MM.1S (cell line): ENCODE results near the gene RIPOR3.

Experiments
- DNase-seq: peaks from one replicate; pipeline ENCODE4 v3.0.0-alpha.2; 2015
- H2AFZ ChIP-seq: fragments of 300-600 bp; sonication (generic); 2 replicates; pipeline ENCODE4 v1.6.0; 2016; ENCODE audit warnings: antibody characterized with exemption, low read length
- H3F3A ChIP-seq: fragments of 300-600 bp; sonication (generic); 2 replicates; pipeline ENCODE4 v1.6.1; 2016; ENCODE audit warnings: mild to moderate bottlenecking, antibody characterized with exemption, low read length, moderate library complexity, mixed read lengths; ENCODE audit not compliant: insufficient read depth
- H3K27ac ChIP-seq: fragments of 300-600 bp; sonication (generic); 2 replicates; pipeline ENCODE4 v1.5.1; 2016; ENCODE audit warnings: mild to moderate bottlenecking, low read length
- H3K27me3 ChIP-seq: fragments of 300-600 bp; sonication (generic); replicated peaks from 2 replicates; pipeline ENCODE4 v1.6.0; 2016; ENCODE audit warnings: low read length; ENCODE audit not compliant: insufficient read depth
- H3K36me3 ChIP-seq: fragments of 300-600 bp; sonication (generic); replicated peaks from 2 replicates; pipeline ENCODE4 v1.6.1; 2016; ENCODE audit warnings: mild to moderate bottlenecking, low read length, mixed read lengths; ENCODE audit not compliant: insufficient read depth
- H3K4me1 ChIP-seq: fragments of 300-600 bp; sonication (generic); 2 replicates; pipeline ENCODE4 v1.6.1; 2016; ENCODE audit warnings: low read length, mixed read lengths
- H3K4me2 ChIP-seq: fragments of 300-600 bp; sonication (generic); 2 replicates; pipeline ENCODE4 v1.6.0; 2016; ENCODE audit warnings: low read depth, low read length
- H3K4me3 ChIP-seq: fragments of 300-600 bp; sonication (generic); 2 replicates; pipeline ENCODE4 v1.5.1; 2016; ENCODE audit warnings: low read length, mixed read lengths
- H3K79me2 ChIP-seq: fragments of 300-600 bp; sonication (generic); 2 replicates; pipeline ENCODE4 v1.6.1; 2016; ENCODE audit warnings: mixed run types, low read length, mixed read lengths
- H3K9ac ChIP-seq: fragments of 300-600 bp; sonication (generic); 2 replicates; pipeline ENCODE4 v1.6.1; 2016; ENCODE audit warnings: low read length, mixed read lengths
- H3K9me2 ChIP-seq: fragments of 300-600 bp; sonication (generic); replicated peaks from 2 replicates; pipeline ENCODE4 v1.6.1; 2016; ENCODE audit warnings: mild to moderate bottlenecking, low read length, mixed read lengths; ENCODE audit not compliant: insufficient read depth
- H3K9me3 ChIP-seq: fragments of 300-600 bp; sonication (generic); replicated peaks from 2 replicates; pipeline ENCODE4 v1.6.1; 2016; ENCODE audit warnings: mild to moderate bottlenecking, low read length, mixed read lengths; ENCODE audit not compliant: insufficient read depth
- H4K20me1 ChIP-seq: fragments of 300-600 bp; sonication (generic); 2 replicates; pipeline ENCODE4 v1.6.1; 2016; ENCODE audit warnings: mild to moderate bottlenecking, low read length, moderate library complexity, mixed read lengths; ENCODE audit not compliant: insufficient read depth
- EZH2 ChIP-seq: fragments of 300-600 bp; sonication (generic); optimal IDR thresholded peaks from 2 replicates; pipeline ENCODE3; 2017; ENCODE audit warnings: low read depth, mild to moderate bottlenecking, antibody characterized with exemption, low read length, mixed read lengths
- EZH2phosphoT487 ChIP-seq: fragments of 300-600 bp; sonication (generic); IDR thresholded peaks from 2 replicates; pipeline ENCODE4 v1.6.1; 2018; ENCODE audit warnings: antibody characterized with exemption, low read length
- TF ChIP-seq, protein P1 (sequence below): fragments of 300-600 bp; sonication (generic); IDR thresholded peaks from 2 replicates; pipeline ENCODE4 v1.5.1; 2016; ENCODE audit warnings: antibody characterized with exemption, low read length, mixed read lengths

Gene RIPOR3

DNA sequence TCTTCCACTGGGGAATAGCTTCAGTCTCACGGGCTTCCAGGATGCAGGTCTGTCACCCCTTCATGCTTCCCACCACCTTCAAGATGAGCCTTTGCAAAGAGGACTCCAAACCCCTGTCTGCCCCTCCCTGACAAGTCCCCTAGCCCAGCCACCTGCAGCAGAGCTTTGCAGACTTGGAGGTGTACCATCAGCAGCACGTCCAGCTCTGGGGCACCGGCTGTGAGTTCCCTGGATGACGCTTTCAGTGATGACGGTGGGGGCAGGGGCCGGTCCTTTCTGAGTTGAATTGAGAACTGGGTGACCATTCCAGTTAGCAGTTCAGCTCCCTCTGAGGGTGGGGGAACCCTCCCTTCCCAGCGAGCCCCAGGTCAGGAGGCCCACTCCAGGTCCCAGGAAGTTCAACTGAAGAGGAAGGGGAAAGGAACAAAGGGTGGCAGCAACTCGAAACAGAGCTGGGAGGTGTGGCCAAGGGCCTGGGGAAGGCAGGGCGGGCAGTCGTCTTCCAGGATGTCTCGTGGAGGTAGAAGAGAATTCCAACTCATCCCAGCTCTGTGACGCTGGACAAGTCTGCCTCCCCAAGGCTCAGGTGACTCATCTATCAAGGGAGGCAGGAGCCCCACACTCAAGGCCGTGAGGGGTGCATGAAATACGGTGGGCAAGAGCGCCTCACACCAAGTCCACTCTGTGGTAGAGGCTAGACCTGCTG is 95.2 kb downstream of the RIPOR3 start:
- Histone ChIP-seq H3K9me2 (no peaks in the 10 kb centered on the region), H2AFZ (no peak overlapping the region), H3K4me3 (no peak overlapping the region), H3K79me2 (no peaks in the 10 kb centered on the region), H3K9ac (no peak overlapping the region), H4K20me1 (no peaks in the 10 kb centered on the region), H3F3A (no peaks in the 10 kb centered on the region), H3K4me2 (no peak overlapping the region), H3K4me1 (no peaks in the 10 kb centered on the region), H3K27me3 (peaks cover 5% of the 10 kb centered on the region; the same call in 1 of the 2 replicates), H3K27ac (no peak overlapping the region), H3K9me3 (no peaks in the 10 kb centered on the region), H3K36me3 (no peaks in the 10 kb centered on the region)
- TF ChIP-seq, protein P1, sequence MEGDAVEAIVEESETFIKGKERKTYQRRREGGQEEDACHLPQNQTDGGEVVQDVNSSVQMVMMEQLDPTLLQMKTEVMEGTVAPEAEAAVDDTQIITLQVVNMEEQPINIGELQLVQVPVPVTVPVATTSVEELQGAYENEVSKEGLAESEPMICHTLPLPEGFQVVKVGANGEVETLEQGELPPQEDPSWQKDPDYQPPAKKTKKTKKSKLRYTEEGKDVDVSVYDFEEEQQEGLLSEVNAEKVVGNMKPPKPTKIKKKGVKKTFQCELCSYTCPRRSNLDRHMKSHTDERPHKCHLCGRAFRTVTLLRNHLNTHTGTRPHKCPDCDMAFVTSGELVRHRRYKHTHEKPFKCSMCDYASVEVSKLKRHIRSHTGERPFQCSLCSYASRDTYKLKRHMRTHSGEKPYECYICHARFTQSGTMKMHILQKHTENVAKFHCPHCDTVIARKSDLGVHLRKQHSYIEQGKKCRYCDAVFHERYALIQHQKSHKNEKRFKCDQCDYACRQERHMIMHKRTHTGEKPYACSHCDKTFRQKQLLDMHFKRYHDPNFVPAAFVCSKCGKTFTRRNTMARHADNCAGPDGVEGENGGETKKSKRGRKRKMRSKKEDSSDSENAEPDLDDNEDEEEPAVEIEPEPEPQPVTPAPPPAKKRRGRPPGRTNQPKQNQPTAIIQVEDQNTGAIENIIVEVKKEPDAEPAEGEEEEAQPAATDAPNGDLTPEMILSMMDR = no peak
- TF ChIP-seq EZH2 = no peak
- no peak for TF ChIP-seq EZH2phosphoT487
- no peak for DNase-seq

DNA sequence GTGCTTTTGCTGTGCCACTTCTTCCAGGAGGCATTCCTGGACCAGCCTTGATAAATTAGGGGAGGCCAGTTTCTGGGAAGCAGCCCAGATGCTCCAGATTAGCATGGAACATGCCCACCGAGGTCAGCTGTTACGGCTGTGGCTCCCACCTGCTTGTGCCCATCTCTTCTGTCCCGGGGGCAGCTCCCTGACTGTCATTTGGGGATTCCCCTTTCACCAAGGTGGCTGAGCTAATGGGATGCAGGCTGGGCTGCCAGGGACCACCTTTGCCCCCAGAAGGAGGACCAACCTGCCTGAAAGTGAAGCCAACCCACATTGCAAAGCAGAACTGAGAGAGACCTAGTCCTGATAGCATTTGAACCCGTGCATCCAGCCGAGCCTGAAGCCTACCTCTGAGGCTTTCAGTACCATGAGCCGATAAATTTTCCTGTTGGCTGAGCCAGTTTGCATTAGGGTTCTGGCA is 95.9 kb downstream of the RIPOR3 start:
- Histone ChIP-seq H3K36me3 (no peaks in the 10 kb centered on the region), H3K27me3 (peaks cover 5% of the 10 kb centered on the region; the same call in 1 of the 2 replicates), H3K4me1 (no peaks in the 10 kb centered on the region), H2AFZ (no peak overlapping the region), H3F3A (no peaks in the 10 kb centered on the region), H3K9me2 (no peaks in the 10 kb centered on the region), H3K9ac (no peak overlapping the region), H3K79me2 (no peaks in the 10 kb centered on the region), H3K4me2 (no peak overlapping the region), H3K4me3 (no peak overlapping the region), H3K9me3 (no peaks in the 10 kb centered on the region), H3K27ac (no peak overlapping the region), H4K20me1 (no peaks in the 10 kb centered on the region)
- TF ChIP-seq, protein P1 = no peak
- no peak for TF ChIP-seq EZH2
- no peak for TF ChIP-seq EZH2phosphoT487
- no peak for DNase-seq

DNA sequence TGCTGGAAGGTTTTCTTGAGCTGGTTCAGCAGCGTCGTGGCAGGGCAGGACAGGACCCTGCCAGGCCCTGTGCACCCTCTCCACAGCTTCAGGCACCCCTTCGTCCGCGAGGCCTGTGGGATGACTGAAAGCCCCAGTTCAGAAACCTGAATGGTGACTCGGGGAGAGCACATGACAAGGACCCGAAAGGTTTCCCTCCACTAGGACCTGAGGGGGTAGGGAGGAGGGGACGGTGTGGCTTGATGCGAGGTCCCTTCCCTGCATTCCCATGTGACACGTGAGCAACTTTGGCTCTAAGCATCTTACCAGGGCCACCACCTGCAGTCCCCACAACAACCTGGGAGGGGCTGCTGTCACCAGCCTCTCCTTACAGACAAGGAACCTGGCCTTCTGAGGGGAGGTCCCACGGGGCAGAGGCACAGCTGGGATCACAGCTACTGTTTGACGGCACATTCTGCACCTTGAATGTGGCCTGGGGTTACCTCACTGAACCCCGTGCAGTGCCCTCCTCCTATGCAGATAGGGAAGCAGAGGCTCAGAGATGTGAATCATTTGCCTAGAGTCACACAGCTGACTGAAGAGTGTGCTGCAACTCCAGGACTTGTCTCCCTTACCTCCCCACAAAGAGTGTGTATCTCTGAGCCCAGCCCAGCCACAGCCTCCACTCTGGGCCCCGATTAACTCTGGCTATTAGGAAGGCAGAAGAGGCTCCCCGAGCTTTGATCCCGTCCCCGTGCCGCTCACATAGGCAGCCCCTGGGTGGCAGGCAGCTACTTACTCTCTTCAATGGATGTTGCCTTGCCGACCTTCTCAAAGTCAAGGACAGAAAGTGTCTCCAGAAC is 96.5 kb downstream of the RIPOR3 start:
- Histone ChIP-seq H3K9me3 (no peaks in the 10 kb centered on the region), H3K9ac (no peak overlapping the region), H2AFZ (no peak overlapping the region), H4K20me1 (no peaks in the 10 kb centered on the region), H3K27me3 (peaks cover 5% of the 10 kb centered on the region; the same call in 1 of the 2 replicates), H3K27ac (no peak overlapping the region), H3F3A (no peaks in the 10 kb centered on the region), H3K79me2 (no peaks in the 10 kb centered on the region), H3K4me3 (no peak overlapping the region), H3K36me3 (no peaks in the 10 kb centered on the region), H3K4me1 (peaks cover under 1% of the 10 kb centered on the region; the same call in 1 of the 2 replicates), H3K9me2 (no peaks in the 10 kb centered on the region), H3K4me2 (no peak overlapping the region)
- TF ChIP-seq EZH2phosphoT487 = no peak
- TF ChIP-seq, protein P1 = no peak
- TF ChIP-seq EZH2 = no peak
- no peak for DNase-seq
